Glutamatergic neuron (in vitro differentiated cells): ENCODE results near the gene DHRS3. TPM values are rescaled to one million over a fixed set of nuclear protein-coding genes. Genes with fewer than 3 reads are reported as not detected.

ENCODE experiments used
- DNase-seq: peaks from one replicate; pipeline ENCODE4 v3.0.0; 2022
- H3K27ac Mint-ChIP-seq: one replicate; pipeline ENCODE4 v1.8.0; 2020; ENCODE audit warnings: mild to moderate bottlenecking, mixed read lengths, inconsistent platforms; ENCODE audit not compliant: unreplicated experiment
- H3K27me3 Mint-ChIP-seq: one replicate; pipeline ENCODE4 v1.8.0; 2020; ENCODE audit warnings: mild to moderate bottlenecking, moderate library complexity, mixed read lengths, inconsistent platforms; ENCODE audit not compliant: unreplicated experiment
- H3K36me3 Mint-ChIP-seq: one replicate; pipeline ENCODE4 v1.8.0; 2020; ENCODE audit warnings: mild to moderate bottlenecking, mixed read lengths, inconsistent platforms; ENCODE audit not compliant: unreplicated experiment
- H3K4me1 Mint-ChIP-seq: one replicate; pipeline ENCODE4 v1.8.0; 2020; ENCODE audit warnings: mild to moderate bottlenecking, low read depth, mixed read lengths, inconsistent platforms; ENCODE audit not compliant: unreplicated experiment
- H3K4me3 Mint-ChIP-seq: one replicate; pipeline ENCODE4 v1.8.0; 2020; ENCODE audit warnings: mild to moderate bottlenecking, mixed read lengths, inconsistent platforms; ENCODE audit not compliant: unreplicated experiment
- H3K9me3 Mint-ChIP-seq: one replicate; pipeline ENCODE4 v1.8.0; 2020; ENCODE audit warnings: mild to moderate bottlenecking, moderate library complexity, mixed read lengths, inconsistent platforms; ENCODE audit not compliant: unreplicated experiment
- CTCF ChIP-seq: fragments of 200-600 bp; sonication (generic); IDR thresholded peaks from one replicate; pipeline ENCODE4 v1.5.0; 2021; ENCODE audit not compliant: partially characterized antibody, unreplicated experiment
- total RNA-seq: library from RNA; stranded (reverse); fragmentation: NEBNext Ultra II Directional; extraction: Animal tissue kit (Norgen Biotek cat#: 25700); gene quantifications from one replicate; pipeline ENCODE4 v1.2.1, GENCODE V29; 2021; ENCODE audit not compliant: unreplicated experiment

The DHRS3 gene
- total RNA-seq, 1 donor from 2014 or later, result not detected

DNA sequence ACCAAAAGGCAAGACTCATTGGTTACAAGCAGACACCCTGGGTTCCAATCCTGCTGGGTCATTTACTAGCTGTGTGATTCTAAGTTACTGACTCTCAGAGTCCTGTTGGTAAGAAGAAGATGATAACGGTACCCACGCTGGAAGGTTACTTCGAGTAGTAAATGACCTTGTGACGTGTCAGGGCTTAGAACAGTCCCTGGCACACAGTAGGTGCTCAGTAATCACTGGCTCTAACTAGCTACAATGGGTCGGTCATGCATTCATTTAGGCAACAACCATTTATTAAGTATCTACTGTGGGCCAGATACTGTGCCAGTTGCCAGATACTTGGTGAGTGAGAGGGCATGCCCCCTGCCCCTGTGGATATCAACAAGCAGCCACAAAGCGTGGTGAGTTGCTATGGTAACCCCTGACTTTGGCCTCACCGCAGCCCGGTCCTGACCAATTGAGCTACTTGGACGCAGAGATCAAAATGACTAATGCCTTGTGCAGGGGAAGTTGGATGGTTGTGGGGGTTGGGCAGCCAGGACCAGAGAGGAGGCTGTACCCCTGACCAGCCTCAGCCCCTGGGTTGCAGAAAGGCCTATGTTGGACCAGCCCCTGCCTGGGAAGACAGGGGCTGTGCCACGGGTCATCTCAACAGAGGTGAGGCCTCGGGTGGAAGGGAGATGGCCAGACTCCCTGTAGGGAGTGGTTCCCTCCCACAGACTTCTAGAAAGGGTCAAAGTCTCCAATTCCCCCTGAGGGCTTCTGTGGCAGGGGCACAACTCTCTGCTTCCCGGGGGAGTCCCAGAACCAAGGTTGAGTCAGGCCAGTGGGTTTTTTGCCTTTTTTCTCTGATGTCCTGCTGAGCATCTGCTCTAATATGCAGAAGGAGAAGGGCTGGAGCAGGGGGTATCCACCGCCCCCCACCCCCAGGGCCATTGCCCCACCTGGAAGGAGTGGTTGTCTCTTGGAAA, 16.0 kb downstream of the DHRS3 start:
- Mint-ChIP-seq H3K4me3 (no peak overlapping the region), H3K27me3 (peaks cover 6% of the 10 kb centered on the region), H3K36me3 (no peaks in the 10 kb centered on the region), H3K27ac (no peak overlapping the region), H3K4me1 (no peaks in the 10 kb centered on the region), H3K9me3 (peaks cover 4% of the 10 kb centered on the region)
- no peak for TF ChIP-seq CTCF
- no peak for DNase-seq

GRCh38 chr1:12600880-12601633, 17.0 kb downstream of the DHRS3 start:
- Mint-ChIP-seq H3K36me3 (no peaks in the 10 kb centered on the region), H3K9me3 (peaks cover 4% of the 10 kb centered on the region), H3K27ac (no peak overlapping the region), H3K4me1 (no peaks in the 10 kb centered on the region), H3K27me3 (peaks cover 11% of the 10 kb centered on the region), H3K4me3 (no peak overlapping the region)
- DNase-seq, result peak; percentile 45
- TF ChIP-seq CTCF, result peak; percentile 52

DNA sequence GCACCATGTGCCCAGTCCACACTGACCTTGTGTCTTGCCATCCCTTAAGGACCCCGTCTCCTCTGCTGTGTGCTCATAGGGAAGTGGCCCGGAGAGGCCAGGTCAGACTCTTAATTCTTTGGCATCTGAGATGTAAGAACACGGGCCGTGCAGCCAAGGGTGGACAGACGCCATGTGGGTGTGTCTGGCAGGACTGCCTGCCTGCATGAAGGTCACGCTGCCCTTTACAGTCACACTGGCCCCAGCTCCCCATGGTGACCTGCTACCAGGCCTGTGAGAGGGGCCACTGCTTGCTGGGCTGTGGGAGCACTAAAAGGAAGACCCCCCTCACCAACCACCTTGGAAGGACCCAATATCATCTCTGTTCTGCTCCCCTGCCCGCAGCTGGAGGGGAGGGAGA, 17.7 kb downstream of the DHRS3 start:
- no peak for TF ChIP-seq CTCF
- H3K4me1 Mint-ChIP-seq, result no peaks in the 10 kb centered on the region
- H3K9me3 Mint-ChIP-seq, result peaks cover 4% of the 10 kb centered on the region
- H3K4me3 Mint-ChIP-seq, result no peak overlapping the region
- H3K36me3 Mint-ChIP-seq, result no peaks in the 10 kb centered on the region
- no peak for DNase-seq
- peaks cover 11% of the 10 kb centered on the region for H3K27me3 Mint-ChIP-seq
- H3K27ac Mint-ChIP-seq, result no peak overlapping the region

GRCh38 chr1:12599657-12600056, 18.4 kb downstream of the DHRS3 start:
- no peak overlapping the region for H3K4me3 Mint-ChIP-seq
- no peak for TF ChIP-seq CTCF
- H3K27me3 Mint-ChIP-seq, result peaks cover 14% of the 10 kb centered on the region

More at GRCh38 chr1:12599657-12600056, 18.4 kb downstream of the DHRS3 start:
- H3K27ac Mint-ChIP-seq, result no peak overlapping the region
- no peak for DNase-seq
- H3K4me1 Mint-ChIP-seq, result no peaks in the 10 kb centered on the region
- peaks cover 4% of the 10 kb centered on the region for H3K9me3 Mint-ChIP-seq
- H3K36me3 Mint-ChIP-seq, result no peaks in the 10 kb centered on the region
